ENCODE measurements around the gene MACROH2A1.

MACROH2A1 gene

GRCh38 chr5:135347392-135347791, 51.6 kb downstream of the MACROH2A1 start:
- no peak for TF ChIP-seq ZNF274 (IDR thresholded peaks at IDR 0.05; ENCODE audit: low read depth, low read length)
- no peak for TF ChIP-seq YY1 (IDR thresholded peaks at IDR 0.05; ENCODE audit: insufficient read depth, insufficient read length)
- no peak for TF ChIP-seq SUZ12 (IDR thresholded peaks at IDR 0.05; ENCODE audit: extremely low read depth, insufficient read depth, insufficient read length)
- Histone ChIP-seq H3K27me3 (ENCODE audit: insufficient read depth, insufficient read length) (no peaks in the 10 kb centered on the region), H3K36me3 (ENCODE audit: insufficient read depth, insufficient read length, low read length) (peaks cover 68% of the 10 kb centered on the region), H3K9ac (ENCODE audit: insufficient read length, low read depth) (no peak overlapping the region), H3K4me1 (ENCODE audit: insufficient read depth, insufficient read length) (no peaks in the 10 kb centered on the region), H3K9me3 (ENCODE audit: insufficient read depth, low read length) (no peaks in the 10 kb centered on the region), H3K4me3 (ENCODE audit: insufficient read length, low read depth) (no peak overlapping the region)
- no peak for DNase-seq (ENCODE audit: low read depth, low spot score)

GRCh38 chr5:135345956-135346731, 52.9 kb downstream of the MACROH2A1 start:
- no peaks in the 10 kb centered on the region for H3K27me3 ChIP-seq (ENCODE audit: insufficient read depth, insufficient read length)
- TF ChIP-seq SUZ12 (IDR thresholded peaks at IDR 0.05; ENCODE audit: extremely low read depth, insufficient read depth, insufficient read length) = no peak
- TF ChIP-seq ZNF274 (IDR thresholded peaks at IDR 0.05; ENCODE audit: low read depth, low read length) = no peak
- no peak for TF ChIP-seq YY1 (IDR thresholded peaks at IDR 0.05; ENCODE audit: insufficient read depth, insufficient read length)
- no peak for DNase-seq (ENCODE audit: low read depth, low spot score)
- H3K4me3 ChIP-seq (ENCODE audit: insufficient read length, low read depth) = no peak overlapping the region
- no peak overlapping the region for H3K9ac ChIP-seq (ENCODE audit: insufficient read length, low read depth)
- H3K36me3 ChIP-seq (ENCODE audit: insufficient read depth, insufficient read length, low read length) = peaks cover 77% of the 10 kb centered on the region
- no peaks in the 10 kb centered on the region for H3K9me3 ChIP-seq (ENCODE audit: insufficient read depth, low read length)
- no peaks in the 10 kb centered on the region for H3K4me1 ChIP-seq (ENCODE audit: insufficient read depth, insufficient read length)

- Histone ChIP-seq H3K27me3 (ENCODE audit: insufficient read depth, insufficient read length) (no peaks in the 10 kb centered on the region), H3K4me3 (ENCODE audit: insufficient read length, low read depth) (no peak overlapping the region), H3K4me1 (ENCODE audit: insufficient read depth, insufficient read length) (no peaks in the 10 kb centered on the region), H3K9ac (ENCODE audit: insufficient read length, low read depth) (no peak overlapping the region), H3K9me3 (ENCODE audit: insufficient read depth, low read length) (no peaks in the 10 kb centered on the region), H3K36me3 (ENCODE audit: insufficient read depth, insufficient read length, low read length) (peaks cover 77% of the 10 kb centered on the region)
- TF ChIP-seq ZNF274 (IDR thresholded peaks at IDR 0.05; ENCODE audit: low read depth, low read length) (no peak), YY1 (IDR thresholded peaks at IDR 0.05; ENCODE audit: insufficient read depth, insufficient read length) (no peak), SUZ12 (IDR thresholded peaks at IDR 0.05; ENCODE audit: extremely low read depth, insufficient read depth, insufficient read length) (no peak)
- DNase-seq (ENCODE audit: low read depth, low spot score) = no peak
These were observed 54.7 kb downstream of the MACROH2A1 start for GRCh38 chr5:135344349-135344748.

- peaks cover 80% of the 10 kb centered on the region for H3K36me3 ChIP-seq (ENCODE audit: insufficient read depth, insufficient read length, low read length)
- TF ChIP-seq ZNF274 (IDR thresholded peaks at IDR 0.05; ENCODE audit: low read depth, low read length) = no peak
- no peak for TF ChIP-seq SUZ12 (IDR thresholded peaks at IDR 0.05; ENCODE audit: extremely low read depth, insufficient read depth, insufficient read length)
- TF ChIP-seq YY1 (IDR thresholded peaks at IDR 0.05; ENCODE audit: insufficient read depth, insufficient read length) = no peak
- no peaks in the 10 kb centered on the region for H3K4me1 ChIP-seq (ENCODE audit: insufficient read depth, insufficient read length)
- no peak overlapping the region for H3K4me3 ChIP-seq (ENCODE audit: insufficient read length, low read depth)
- H3K9me3 ChIP-seq (ENCODE audit: insufficient read depth, low read length) = no peaks in the 10 kb centered on the region
- H3K27me3 ChIP-seq (ENCODE audit: insufficient read depth, insufficient read length) = no peaks in the 10 kb centered on the region
- H3K9ac ChIP-seq (ENCODE audit: insufficient read length, low read depth) = no peak overlapping the region
- DNase-seq (ENCODE audit: low read depth, low spot score) = no peak
These were observed 55.6 kb downstream of the MACROH2A1 start for GRCh38 chr5:135343413-135343812.

GRCh38 chr5:135342551-135342875, 56.5 kb downstream of the MACROH2A1 start:
- no peak for TF ChIP-seq YY1 (IDR thresholded peaks at IDR 0.05; ENCODE audit: insufficient read depth, insufficient read length)
- peaks cover 89% of the 10 kb centered on the region for H3K36me3 ChIP-seq (ENCODE audit: insufficient read depth, insufficient read length, low read length)

GRCh38 chr5:135341696-135342550, 57.1 kb downstream of the MACROH2A1 start:
- Histone ChIP-seq H3K9me3 (ENCODE audit: insufficient read depth, low read length) (no peaks in the 10 kb centered on the region), H3K27me3 (ENCODE audit: insufficient read depth, insufficient read length) (no peaks in the 10 kb centered on the region), H3K36me3 (ENCODE audit: insufficient read depth, insufficient read length, low read length) (peaks cover 88% of the 10 kb centered on the region), H3K4me1 (ENCODE audit: insufficient read depth, insufficient read length) (no peaks in the 10 kb centered on the region), H3K9ac (ENCODE audit: insufficient read length, low read depth) (no peak overlapping the region), H3K4me3 (ENCODE audit: insufficient read length, low read depth) (no peak overlapping the region)
- DNase-seq (ENCODE audit: low read depth, low spot score) = no peak
- TF ChIP-seq ZNF274 (IDR thresholded peaks at IDR 0.05; ENCODE audit: low read depth, low read length) (no peak), SUZ12 (IDR thresholded peaks at IDR 0.05; ENCODE audit: extremely low read depth, insufficient read depth, insufficient read length) (no peak), YY1 (IDR thresholded peaks at IDR 0.05; ENCODE audit: insufficient read depth, insufficient read length) (no peak)

More at GRCh38 chr5:135342551-135342875, 56.5 kb downstream of the MACROH2A1 start:
- H3K27me3 ChIP-seq (ENCODE audit: insufficient read depth, insufficient read length) = no peaks in the 10 kb centered on the region
- H3K4me1 ChIP-seq (ENCODE audit: insufficient read depth, insufficient read length) = no peaks in the 10 kb centered on the region
- DNase-seq (ENCODE audit: low read depth, low spot score) = no peak
- H3K9ac ChIP-seq (ENCODE audit: insufficient read length, low read depth) = no peak overlapping the region
- H3K9me3 ChIP-seq (ENCODE audit: insufficient read depth, low read length) = no peaks in the 10 kb centered on the region
- no peak overlapping the region for H3K4me3 ChIP-seq (ENCODE audit: insufficient read length, low read depth)

GRCh38 chr5:135341016-135341666, 57.9 kb downstream of the MACROH2A1 start:
- TF ChIP-seq SUZ12 (IDR thresholded peaks at IDR 0.05; ENCODE audit: extremely low read depth, insufficient read depth, insufficient read length) = no peak
- no peak for TF ChIP-seq YY1 (IDR thresholded peaks at IDR 0.05; ENCODE audit: insufficient read depth, insufficient read length)
- TF ChIP-seq ZNF274 (IDR thresholded peaks at IDR 0.05; ENCODE audit: low read depth, low read length) = no peak
- Histone ChIP-seq H3K9me3 (ENCODE audit: insufficient read depth, low read length) (no peaks in the 10 kb centered on the region), H3K27me3 (ENCODE audit: insufficient read depth, insufficient read length) (no peaks in the 10 kb centered on the region), H3K4me3 (ENCODE audit: insufficient read length, low read depth) (no peak overlapping the region), H3K4me1 (ENCODE audit: insufficient read depth, insufficient read length) (no peaks in the 10 kb centered on the region), H3K36me3 (ENCODE audit: insufficient read depth, insufficient read length, low read length) (peaks cover 92% of the 10 kb centered on the region), H3K9ac (ENCODE audit: insufficient read length, low read depth) (no peak overlapping the region)
- no peak for DNase-seq (ENCODE audit: low read depth, low spot score)
